Ovary (tissue), 9 donors: ENCODE data around the gene GOLGA8K. TPM values are rescaled to one million over a fixed set of nuclear protein-coding genes. Genes with fewer than 3 reads are reported as not detected.
"Not testable (repeated sequence)": the region's sequence is repeated elsewhere in the genome, so short reads cannot be mapped to it uniquely, and the experiment has no call there.

Experiments
- DNase-seq, 5 donors: peaks; one replicate each; pipeline ENCODE4 v3.0.0-alpha.2; 2019 to 2020
- H3K27ac ChIP-seq, 2 donors: fragments of 200-600 bp; one replicate each; pipeline versions ENCODE4 v1.5.1 to v1.8.0; 2019 to 2022
- H3K27me3 ChIP-seq: fragments of 200-600 bp; one replicate; pipeline ENCODE4 v1.8.0; 2022
- H3K36me3 ChIP-seq: fragments of 200-600 bp; sonication (generic); one replicate; pipeline ENCODE4 v1.5.1; 2019
- H3K4me1 ChIP-seq: one replicate; pipeline ENCODE4 v1.8.1; 2013; ENCODE audit warnings: mild to moderate bottlenecking, moderate library complexity; ENCODE audit not compliant: insufficient read depth
- H3K4me3 ChIP-seq: fragments of 200-600 bp; sonication (generic); one replicate; pipeline ENCODE4 v1.5.1; 2017
- H3K9me3 ChIP-seq, 2 donors: fragments of 200-600 bp in 1 of 2; sonication (generic) in 1 of 2; one replicate each; pipeline versions ENCODE4 v1.5.1 to v1.8.1; 2013 to 2019; ENCODE audit warnings: mild to moderate bottlenecking in 1 of 2, moderate library complexity in 1 of 2
- WGBS, 3 donors: extraction: QIAGEN DNeasy Blood & Tissue Kit in 1 of 3; methylation state at CpG; one replicate each; pipeline versions ENCODE4 v1.1.5 to v1.1.7; 2013 to 2017; 5-methylcytosine and 5-hydroxymethylcytosine counted together
- intact Hi-C, 4 donors: fragments of 100-400 bp; cut with DNase I; formaldehyde crosslinking; loops; one replicate each; pipeline versions ENCODE4 v1.11.0 to v1.15.1; 2022 to 2023
- polyA plus RNA-seq, 2 donors: library from polyadenylated mRNA; stranded (reverse); fragments of 200-250 nt in 1 of 2; fragments of 350-450 nt in 1 of 2; fragmentation: Illumina TruSeq in 1 of 2; extraction: RNeasy Lipid Tissue Mini Kit (QIAGEN cat#74804) in 1 of 2; gene quantifications; one replicate each; pipeline ENCODE4 v1.2.3, GENCODE V29; 2013 to 2014
- total RNA-seq, 7 donors: library from RNA; depleted of rRNA in 2 of 7; stranded (reverse); fragments of >200 nt in 2 of 7; fragmentation: NEBNext Ultra II Directional in 3 of 7; extraction: Animal tissue kit (Norgen Biotek cat#: 25700) in 3 of 7; gene quantifications; one replicate each; pipeline versions ENCODE4 v1.1.0 to v1.2.4, GENCODE V29; 2016 to 2023
- donor health status: DM: no; HTN: no; CAD: no; lungs with moderate emphysema.
- donor health status: DM: no; HTN: no; CAD: no.
- donor health status: Bipolar disorder and iron deficiency.
- donor health status: DM: yes; HTN: yes; CAD: no.
- donor health status: DM: no; HTN: no; CAD: no.
- donor health status: DM: yes; HTN: yes; CAD: no.

GOLGA8K gene
- total and polyA plus RNA-seq, 9 donors = 0.11 to 1.8 (median 0.65) TPM; not detected in 1

DNA sequence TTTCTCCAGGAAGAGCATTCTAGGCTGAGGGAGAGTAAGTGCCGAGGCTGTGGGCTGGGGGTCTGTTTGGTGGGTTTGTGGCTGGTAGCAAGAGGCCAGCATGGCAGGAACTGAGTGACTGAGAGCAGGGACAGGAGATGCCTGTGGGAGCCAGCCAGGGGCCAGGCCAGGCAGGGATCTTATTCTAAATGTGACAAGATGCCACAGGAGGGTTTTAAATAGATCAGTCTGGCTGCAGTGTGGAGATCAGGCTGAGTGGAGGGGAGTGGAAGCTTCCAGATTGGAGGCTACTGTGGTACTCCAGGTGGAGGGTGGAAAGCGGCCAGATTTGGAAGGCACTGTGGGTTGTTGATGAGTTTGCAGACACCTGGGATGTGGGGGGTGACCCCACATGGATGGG, 28.9 kb downstream of the GOLGA8K start:
- H3K27me3 ChIP-seq, H3K27ac ChIP-seq, intact Hi-C loops, H3K9me3 ChIP-seq, H3K36me3 ChIP-seq, H3K4me3 ChIP-seq, H3K4me1 ChIP-seq, DNase-seq: not testable (repeated sequence)
- WGBS, 3 donors = no CpG with 5 or more reads among the region's 2 CpGs

DNA sequence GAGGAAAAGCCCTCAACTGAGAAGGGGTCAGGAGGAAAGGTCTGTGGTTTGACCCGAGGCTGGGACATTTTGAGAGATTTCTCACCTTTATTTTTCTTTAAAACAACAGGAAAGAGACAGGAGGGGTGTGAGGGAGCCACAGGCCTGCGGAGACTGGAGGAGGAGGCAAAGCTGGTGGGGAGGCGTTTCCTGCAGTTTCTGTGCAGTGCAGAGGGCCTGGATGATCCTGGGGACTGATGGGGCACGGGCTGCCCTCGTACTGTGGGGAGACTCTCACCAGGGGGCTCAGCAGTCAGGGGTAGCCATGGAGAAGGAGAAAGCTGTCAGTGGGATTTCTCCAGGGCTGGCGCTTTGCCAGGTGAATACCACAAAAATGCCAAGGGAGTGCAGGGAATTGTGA, 29.4 kb downstream of the GOLGA8K start:
- H3K4me3 ChIP-seq, DNase-seq, H3K36me3 ChIP-seq, H3K27me3 ChIP-seq, intact Hi-C loops, H3K27ac ChIP-seq, H3K4me1 ChIP-seq, H3K9me3 ChIP-seq: not testable (repeated sequence)
- WGBS, 3 donors = no CpG with 5 or more reads among the region's 6 CpGs

DNA sequence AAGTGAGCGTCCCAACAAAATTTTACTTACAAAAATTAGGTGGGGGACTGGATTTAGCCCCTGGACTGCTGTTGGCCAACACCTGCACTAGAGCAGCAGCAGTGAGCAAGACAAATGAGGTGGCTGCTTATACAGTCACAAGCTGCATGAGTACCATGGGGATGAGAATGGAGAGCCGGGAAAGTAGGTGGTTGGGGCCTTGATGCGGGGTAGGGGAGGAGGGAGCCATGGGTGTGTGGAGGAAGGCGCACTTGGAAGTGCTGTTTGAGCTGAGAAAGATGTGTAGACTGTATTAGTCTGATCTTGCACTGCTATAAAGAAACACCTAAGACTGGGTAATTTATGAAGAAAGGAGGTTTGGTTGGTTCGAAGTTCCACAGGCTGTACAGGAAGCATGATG, 31.0 kb downstream of the GOLGA8K start:
- H3K36me3 ChIP-seq, H3K4me3 ChIP-seq, intact Hi-C loops, H3K27ac ChIP-seq, H3K4me1 ChIP-seq, H3K27me3 ChIP-seq, H3K9me3 ChIP-seq: not testable (repeated sequence)
- WGBS, 3 donors = 87 to 100% (median 97%) methylated on average over 3 of the region's 5 CpGs
- peak in 1 of 5 donors; percentile 15 for DNase-seq

DNA sequence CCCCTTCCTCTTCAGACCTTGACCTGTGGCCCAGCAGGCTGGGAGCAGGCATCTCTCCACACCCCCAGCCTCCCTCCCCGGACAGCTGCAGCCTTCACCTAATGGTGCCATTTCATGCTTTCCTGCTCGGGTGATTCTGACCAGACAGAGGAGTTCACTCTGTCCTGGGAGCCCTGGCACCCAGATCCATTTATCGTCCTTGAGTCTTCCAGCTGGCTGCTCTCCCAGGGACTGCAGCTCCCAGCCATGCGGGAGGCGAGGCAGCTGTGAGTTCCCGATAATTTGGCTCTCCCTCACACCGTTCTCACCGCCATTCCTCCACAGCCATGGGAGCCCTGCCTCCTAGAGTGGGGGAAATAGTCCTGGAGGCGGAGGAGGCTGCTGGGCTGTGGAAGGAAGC, 32.6 kb downstream of the GOLGA8K start:
- intact Hi-C loops, H3K9me3 ChIP-seq, DNase-seq, H3K27ac ChIP-seq, H3K4me1 ChIP-seq, H3K36me3 ChIP-seq, H3K4me3 ChIP-seq, H3K27me3 ChIP-seq: not testable (repeated sequence)
- WGBS, 3 donors = no CpG with 5 or more reads among the region's 9 CpGs

DNA sequence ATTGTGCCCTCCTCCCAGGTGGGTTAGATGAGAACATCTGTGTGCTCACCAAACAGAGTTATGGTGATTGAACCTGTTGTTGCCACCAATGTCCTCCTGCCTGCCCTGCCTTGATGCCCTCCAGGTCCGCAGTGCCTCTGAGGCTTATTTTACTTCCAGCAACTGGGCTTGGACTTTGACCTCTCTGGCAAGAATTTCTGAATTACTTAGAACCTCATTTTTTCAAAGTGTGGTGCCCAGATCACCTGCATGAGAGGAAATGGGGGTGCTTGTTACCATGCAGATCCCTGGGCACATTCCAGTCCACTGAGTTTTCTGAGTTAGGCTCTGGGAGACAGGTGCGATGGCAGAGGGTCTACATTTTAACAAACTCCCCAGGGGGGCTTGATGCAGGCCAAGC, 33.0 kb downstream of the GOLGA8K start:
- intact Hi-C loops, H3K4me1 ChIP-seq, H3K4me3 ChIP-seq, H3K27me3 ChIP-seq, DNase-seq, H3K9me3 ChIP-seq, H3K36me3 ChIP-seq, H3K27ac ChIP-seq: not testable (repeated sequence)
- WGBS, 3 donors = no CpG with 5 or more reads among the region's 2 CpGs

DNA sequence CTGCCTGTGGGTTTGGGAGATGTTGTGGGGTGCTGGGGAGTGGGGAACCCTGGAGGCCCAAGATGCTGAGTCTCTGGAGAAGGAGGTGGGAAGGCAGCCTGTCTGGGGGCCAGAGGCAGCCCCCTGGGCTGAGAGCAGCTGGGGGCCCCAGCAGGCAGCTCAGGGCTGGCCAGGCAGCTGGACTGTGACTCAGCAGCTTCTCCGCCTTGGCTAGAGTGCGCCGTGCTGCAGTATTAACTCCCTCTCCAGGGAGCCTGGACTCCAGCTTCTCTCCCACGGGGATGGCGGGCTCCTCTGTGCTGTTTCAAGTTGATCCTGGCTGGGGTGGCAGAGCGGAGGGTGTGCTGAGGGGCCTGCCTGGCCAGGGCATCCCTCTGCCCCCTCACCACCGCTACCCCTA, 36.6 kb downstream of the GOLGA8K start:
- H3K9me3 ChIP-seq, intact Hi-C loops, H3K4me1 ChIP-seq, H3K36me3 ChIP-seq, H3K4me3 ChIP-seq, DNase-seq, H3K27ac ChIP-seq, H3K27me3 ChIP-seq: not testable (repeated sequence)
- no CpG with 5 or more reads among the region's 7 CpGs for WGBS, 3 donors

DNA sequence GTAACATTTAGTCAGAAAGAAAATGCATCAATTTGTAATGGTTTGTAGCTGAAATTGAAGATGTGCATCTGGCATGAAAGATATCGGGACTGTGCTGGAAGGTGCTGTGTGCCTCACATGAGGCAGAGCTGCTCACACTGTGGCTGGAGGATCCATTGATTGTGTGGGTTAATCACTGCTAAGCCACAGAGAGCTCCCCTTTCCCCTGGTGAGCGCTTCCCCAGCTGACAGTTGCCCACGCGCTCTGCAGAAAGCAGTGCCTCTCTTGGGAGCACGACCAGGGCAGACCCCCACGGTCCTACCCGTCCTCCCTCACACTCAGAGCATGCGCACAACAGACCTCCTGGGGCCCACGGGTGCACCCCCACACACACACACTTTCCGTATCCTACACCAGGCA, 37.1 kb downstream of the GOLGA8K start:
- H3K36me3 ChIP-seq, H3K9me3 ChIP-seq, H3K4me3 ChIP-seq, intact Hi-C loops, H3K4me1 ChIP-seq, H3K27me3 ChIP-seq, H3K27ac ChIP-seq, DNase-seq: not testable (repeated sequence)
- WGBS, 3 donors = no CpG with 5 or more reads among the region's 10 CpGs

DNA sequence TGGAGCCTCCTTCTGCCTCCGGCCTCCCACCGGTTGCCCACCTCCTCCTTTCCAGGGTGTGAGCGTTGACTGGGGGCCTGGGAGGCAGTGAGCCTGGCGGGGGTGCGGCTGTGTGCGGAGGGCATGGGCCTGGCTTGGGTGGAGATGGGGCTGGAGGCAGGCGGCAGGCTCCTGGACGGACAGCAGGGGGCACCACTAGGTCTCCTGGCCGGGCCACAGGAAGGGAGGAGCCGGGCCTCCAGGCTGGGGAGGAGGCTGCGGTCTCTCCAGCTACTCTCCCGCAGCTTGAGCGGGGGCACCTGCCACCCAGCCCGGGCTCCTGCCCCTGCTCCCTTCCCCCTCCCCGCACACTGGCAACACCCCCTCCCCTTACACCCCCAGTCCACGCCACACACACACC, 38.1 kb downstream of the GOLGA8K start:
- DNase-seq = peak in 3 of 5 donors; percentile 21 to 54 (median 23)
- H3K4me3 ChIP-seq, H3K9me3 ChIP-seq, H3K4me1 ChIP-seq, H3K36me3 ChIP-seq, H3K27ac ChIP-seq, H3K27me3 ChIP-seq, intact Hi-C loops: not testable (repeated sequence)
- no CpG with 5 or more reads among the region's 16 CpGs for WGBS, 3 donors

DNA sequence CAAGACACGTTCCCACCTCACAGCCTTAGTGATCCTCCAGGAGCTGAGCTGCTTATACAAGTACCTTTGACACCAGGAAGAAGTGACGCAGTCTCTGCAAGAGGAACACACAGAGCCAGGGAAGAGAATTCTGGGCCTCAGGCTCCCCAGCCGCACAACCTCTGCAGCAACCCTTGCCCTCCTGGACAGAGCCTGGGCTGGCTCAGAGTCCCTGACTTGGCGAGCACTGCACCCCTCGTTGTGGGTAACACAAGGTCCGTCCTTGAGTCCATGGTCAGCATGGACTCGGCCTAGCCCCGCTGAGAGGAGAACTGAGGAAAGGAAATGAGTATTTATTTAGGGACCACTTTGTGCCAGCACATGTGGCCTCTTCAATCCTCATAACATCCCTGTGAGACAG, 39.6 kb downstream of the GOLGA8K start:
- H3K27ac ChIP-seq, H3K9me3 ChIP-seq, H3K4me1 ChIP-seq, intact Hi-C loops, H3K36me3 ChIP-seq, DNase-seq, H3K4me3 ChIP-seq, H3K27me3 ChIP-seq: not testable (repeated sequence)
- 77 to 94% methylated on average over 5 to 6 of the region's 8 CpGs; no CpG with 5 or more reads in 1 of the 3 donors for WGBS, 3 donors

DNA sequence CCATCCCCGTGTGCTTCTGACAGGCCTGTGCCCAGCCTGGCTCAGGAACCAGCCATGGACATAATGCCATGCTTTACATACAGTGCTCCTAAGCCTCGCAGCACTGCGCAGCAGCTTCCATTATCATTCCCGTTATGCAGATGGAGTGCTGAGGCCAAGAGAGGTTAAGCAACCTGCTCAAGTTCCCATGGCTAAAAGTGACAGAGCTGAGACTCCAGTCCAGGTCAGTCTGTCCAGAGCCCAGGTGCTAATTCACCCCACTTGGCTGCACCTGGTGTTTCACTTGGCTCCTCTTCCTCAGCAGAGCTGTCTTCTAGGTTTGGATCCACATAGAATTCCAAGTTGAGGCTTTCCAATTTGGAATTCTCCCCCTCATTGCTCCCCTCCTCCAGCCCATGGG, 41.4 kb downstream of the GOLGA8K start:
- DNase-seq, H3K27ac ChIP-seq, H3K9me3 ChIP-seq, H3K4me1 ChIP-seq, H3K27me3 ChIP-seq, H3K4me3 ChIP-seq, intact Hi-C loops, H3K36me3 ChIP-seq: not testable (repeated sequence)
- WGBS, 3 donors = 90% methylated on average over 3 of the region's 4 CpGs; no CpG with 5 or more reads in 2 of the 3 donors

DNA sequence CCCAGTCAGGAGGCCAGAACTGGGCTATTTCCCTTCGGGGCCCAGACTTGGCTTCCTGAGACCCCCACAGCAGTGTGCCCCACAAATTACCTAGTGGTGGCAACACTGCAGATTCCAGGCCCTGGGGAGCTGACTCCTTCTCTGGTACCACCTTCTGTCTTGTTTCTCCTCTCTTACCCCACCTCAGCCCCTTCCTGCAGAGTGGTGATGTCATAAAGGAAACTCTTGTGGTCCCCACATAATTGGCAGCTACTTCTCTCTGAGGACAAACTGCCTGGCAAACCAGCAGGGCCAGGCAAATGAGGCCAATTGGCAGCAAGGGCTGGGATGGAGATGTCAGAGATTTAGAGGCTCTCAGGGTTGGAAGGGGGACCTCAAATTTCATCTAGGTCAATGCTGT, 44.6 kb downstream of the GOLGA8K start:
- 84 to 86% methylated on average over 1 of the region's 1 CpG; no CpG with 5 or more reads in 1 of the 3 donors for WGBS, 3 donors
- H3K4me3 ChIP-seq, H3K27me3 ChIP-seq, H3K27ac ChIP-seq, DNase-seq, H3K36me3 ChIP-seq, intact Hi-C loops, H3K4me1 ChIP-seq, H3K9me3 ChIP-seq: not testable (repeated sequence)

DNA sequence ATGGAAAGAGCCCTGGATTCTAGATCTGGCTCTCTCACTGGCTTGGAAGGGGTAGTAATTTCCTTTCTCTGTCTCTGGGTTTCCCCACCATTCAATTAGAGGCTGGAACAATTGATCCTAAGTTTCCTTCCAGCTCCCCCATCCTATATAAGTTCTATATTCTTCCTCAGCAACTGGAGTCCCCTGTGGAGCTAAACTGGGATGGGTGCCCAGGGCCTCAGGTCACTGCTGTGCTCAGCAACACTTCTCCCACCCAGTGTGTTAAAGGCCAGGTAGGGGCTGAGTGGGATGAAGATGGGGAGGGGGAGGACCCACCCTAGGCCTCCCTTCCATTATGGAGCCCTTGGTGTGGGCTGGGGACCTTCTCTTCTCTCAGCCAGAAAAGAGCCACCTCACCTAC, 46.2 kb downstream of the GOLGA8K start:
- intact Hi-C loops, H3K36me3 ChIP-seq, H3K4me3 ChIP-seq, H3K4me1 ChIP-seq, H3K9me3 ChIP-seq, H3K27ac ChIP-seq, DNase-seq, H3K27me3 ChIP-seq: not testable (repeated sequence)

DNA sequence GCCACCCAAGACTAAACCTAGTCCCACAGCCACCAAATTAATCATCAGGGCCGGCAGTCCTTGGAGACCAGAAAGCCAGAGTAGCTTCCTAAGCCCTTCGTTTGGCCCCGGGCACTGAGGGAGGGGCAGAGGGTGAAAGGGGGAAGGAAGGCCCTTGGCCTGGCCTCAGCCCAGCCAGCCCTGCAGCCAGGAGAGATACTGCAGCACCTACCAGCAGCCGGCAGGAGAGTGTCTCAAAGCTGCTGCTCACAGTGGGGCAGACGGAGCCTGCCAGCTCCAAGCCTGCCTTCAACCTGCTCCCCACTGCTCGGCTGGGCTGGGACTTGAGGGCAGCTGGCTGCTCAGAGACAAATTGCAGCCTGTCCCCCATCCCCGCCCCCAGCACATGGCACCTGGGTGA, 50.3 kb downstream of the GOLGA8K start:
- H3K4me3 ChIP-seq, H3K27me3 ChIP-seq, H3K9me3 ChIP-seq, H3K36me3 ChIP-seq, H3K4me1 ChIP-seq, H3K27ac ChIP-seq, DNase-seq, intact Hi-C loops: not testable (repeated sequence)
- no CpG with 5 or more reads among the region's 7 CpGs for WGBS, 3 donors
